DMS 273 treated with DMSO at 0.1 percent for 48 hours (cell line): ENCODE measurements around the gene COX4I1.
"Not testable (repeated sequence)": the region's sequence is repeated elsewhere in the genome, so short reads cannot be mapped to it uniquely, and the experiment has no call there.

Source experiments
- DNase-seq: peaks from one replicate; lab custom pipeline; 2025; lab: John Stamatoyannopoulos, UW

Gene COX4I1

DNA sequence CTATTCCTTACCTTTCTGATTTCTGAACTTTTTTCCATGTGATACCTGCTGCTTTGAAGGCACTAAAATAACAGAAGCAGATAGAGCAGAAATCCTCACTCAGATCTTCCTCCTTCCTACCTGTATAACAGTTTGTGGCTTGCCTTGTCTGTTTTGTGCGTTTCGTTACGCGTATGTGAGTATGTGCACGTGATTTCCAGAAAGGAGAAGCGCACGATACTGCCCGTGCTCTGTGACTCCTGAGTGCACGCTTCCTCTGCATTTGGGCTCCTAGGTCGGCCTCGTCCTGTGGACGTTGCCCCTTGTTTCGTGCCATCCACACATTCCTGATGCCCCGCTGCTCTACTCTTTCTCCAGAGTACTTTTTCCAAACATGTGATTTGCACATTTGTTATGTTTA lies 4.1 kb downstream of the COX4I1 start:
- DNase-seq, result no peak

DNA sequence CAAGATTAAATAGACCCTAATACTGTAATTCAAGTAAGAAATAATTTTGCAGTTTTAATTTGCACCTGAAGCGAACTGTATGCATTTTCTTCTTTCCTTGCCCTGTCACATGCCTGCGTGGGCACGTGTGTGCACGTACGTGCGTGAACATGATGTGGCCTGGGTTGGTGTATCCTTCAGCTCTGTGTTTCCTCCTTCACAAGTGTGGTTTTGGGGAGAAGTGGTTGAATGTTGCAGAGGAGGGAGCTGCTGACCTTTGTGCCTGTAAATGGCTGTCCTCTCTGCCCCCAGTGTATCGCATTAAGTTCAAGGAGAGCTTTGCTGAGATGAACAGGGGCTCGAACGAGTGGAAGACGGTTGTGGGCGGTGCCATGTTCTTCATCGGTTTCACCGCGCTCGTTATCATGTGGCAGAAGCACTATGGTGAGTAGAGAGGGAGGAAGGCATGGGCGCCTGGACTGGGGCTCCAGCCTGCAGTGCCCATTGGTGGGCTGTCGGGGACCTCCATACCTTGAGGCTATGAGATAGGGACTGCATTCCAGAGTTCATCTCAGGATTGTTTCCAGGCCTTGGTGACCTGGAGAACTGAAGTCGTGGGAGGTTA lies 6.0 kb downstream of the COX4I1 start:
- no peak for DNase-seq

DNA sequence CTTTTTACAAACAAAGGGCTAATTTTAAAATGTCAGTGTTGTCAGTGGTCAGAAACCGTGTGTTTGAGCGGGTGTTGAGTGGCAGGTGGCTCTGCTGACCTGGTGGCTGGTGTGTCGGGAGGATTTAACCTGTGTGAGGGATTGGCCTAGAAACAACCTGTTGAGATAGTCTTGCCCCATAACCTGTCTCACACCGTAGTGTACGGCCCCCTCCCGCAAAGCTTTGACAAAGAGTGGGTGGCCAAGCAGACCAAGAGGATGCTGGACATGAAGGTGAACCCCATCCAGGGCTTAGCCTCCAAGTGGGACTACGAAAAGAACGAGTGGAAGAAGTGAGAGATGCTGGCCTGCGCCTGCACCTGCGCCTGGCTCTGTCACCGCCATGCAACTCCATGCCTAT lies 7.0 kb downstream of the COX4I1 start:
- DNase-seq, result no peak

DNA sequence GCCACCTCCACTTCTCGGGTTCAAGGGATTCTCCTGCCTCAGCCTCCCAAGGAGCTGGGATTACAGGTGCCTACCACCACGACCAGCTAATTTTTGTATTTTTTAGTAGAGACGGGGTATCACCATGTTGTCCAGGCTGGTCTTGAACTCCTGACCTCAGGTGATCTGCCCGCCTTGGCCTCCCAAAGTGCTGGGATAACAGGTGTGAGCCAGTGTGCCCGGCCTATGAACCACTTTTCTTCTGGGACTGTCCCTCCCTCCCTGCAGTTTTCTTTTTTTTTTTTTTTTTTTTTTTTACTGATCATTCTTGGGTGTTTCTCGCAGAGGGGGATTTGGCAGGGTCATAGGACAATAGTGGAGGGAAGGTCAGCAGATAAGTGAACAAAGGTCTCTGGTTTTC lies 7.8 kb downstream of the COX4I1 start:
- DNase-seq, result not testable (repeated sequence)

DNA sequence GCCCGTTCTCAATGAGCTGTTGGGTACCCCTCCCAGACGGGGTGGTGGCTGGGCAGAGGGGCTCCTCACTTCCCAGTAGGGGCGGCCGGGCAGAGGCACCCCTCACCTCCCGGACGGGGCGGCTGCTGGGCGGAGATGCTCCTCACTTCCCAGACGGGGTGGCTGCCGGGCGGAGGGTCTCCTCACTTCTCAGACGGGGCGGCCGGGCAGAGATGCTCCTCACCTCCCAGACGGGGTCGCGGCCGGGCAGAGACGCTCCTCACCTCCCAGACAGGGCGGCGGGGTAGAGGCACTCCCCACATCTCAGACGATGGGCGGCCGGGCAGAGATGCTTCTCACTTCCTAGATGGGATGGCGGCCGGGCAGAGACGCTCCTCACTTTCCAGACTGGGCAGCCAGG lies 8.6 kb downstream of the COX4I1 start:
- not testable (repeated sequence) for DNase-seq

DNA sequence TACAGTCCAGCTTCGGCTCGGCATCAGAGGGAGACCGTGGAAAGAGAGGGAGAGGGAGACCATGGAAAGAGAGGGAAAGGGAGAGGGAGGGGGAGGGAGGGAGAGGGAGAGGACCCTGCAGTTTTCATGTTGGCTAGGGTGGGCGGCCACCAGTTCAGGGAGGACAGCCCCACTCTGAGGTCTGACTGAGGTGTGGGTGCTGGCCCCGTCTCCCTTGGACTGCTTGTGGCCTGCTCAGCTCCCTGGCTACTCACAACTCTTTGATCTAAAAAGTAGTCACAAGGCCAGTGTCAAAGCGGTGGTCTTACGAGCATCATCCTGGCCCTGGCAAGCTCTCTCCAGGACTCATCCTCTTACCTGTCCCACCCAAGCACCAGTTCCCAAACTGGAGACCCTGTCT lies 9.4 kb downstream of the COX4I1 start:
- no peak for DNase-seq

DNA sequence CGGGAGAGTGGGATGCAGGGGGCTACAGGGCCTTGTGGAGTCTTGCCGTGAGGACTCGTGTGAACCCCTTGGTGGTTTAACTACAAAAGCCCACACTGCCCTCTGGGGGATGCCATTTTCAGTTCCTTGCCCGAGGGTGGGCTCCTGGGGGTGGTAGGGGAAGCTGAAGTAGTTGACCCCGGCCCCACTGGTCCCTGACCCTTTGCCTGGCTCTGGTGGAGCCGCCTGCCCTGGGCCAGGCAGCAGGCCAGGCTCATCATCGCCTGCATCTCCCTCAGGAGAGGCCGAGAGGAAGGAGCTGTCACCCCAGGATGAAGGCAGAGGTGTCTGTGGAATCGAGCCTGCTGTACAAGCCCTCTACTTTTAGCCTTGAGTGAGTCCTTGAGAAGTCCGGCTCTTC lies 10.2 kb downstream of the COX4I1 start:
- no peak for DNase-seq

DNA sequence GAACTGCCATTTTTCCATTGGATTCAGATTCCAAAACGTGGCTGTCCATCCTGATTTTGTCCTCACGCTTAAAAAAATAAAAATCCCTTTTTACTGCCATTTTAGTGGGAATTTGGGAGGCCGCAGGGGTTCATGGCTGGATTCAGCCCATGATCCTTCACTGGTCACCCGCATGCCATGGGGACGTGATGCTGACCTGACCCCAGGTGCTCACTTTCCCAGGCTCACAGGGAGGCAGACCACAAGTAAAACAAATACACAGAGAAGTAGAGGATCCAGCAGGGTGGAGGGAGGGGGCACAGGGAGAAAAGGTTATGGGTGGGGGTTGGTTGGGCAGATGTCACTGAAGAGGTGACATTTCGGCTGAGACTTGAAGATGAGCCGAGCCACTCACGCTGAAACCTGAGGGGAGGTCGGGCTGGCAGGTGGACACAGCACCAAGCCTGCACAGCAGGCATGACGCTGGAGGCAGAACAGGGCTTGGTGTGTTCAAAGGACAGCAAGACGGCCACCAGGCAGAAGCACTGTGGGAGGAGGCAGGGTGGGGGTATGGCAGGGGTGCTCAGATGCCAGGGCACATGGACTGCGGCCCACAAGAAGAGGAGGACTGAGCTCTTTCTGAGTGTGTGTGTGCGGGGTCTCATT lies 10.7 kb downstream of the COX4I1 start:
- no peak for DNase-seq

DNA sequence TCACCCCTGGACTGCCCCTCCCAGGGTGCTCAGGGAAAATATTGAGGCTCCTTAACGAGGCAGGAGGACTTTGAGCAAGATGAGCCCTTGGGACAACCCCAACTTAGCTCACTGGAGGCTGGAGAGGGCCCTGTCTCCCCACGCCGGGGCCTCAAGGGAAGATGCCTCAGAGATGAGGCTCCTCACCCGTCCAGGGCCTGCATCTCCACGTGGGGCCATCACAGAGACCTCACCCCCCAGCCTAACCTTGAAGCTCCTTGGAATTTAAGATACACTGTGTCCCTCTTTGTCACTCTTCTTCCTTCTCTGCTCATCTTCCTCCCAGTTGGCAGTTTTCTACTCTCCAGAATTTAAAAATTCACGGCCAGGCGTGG lies 11.2 kb downstream of the COX4I1 start:
- DNase-seq, result no peak

DNA sequence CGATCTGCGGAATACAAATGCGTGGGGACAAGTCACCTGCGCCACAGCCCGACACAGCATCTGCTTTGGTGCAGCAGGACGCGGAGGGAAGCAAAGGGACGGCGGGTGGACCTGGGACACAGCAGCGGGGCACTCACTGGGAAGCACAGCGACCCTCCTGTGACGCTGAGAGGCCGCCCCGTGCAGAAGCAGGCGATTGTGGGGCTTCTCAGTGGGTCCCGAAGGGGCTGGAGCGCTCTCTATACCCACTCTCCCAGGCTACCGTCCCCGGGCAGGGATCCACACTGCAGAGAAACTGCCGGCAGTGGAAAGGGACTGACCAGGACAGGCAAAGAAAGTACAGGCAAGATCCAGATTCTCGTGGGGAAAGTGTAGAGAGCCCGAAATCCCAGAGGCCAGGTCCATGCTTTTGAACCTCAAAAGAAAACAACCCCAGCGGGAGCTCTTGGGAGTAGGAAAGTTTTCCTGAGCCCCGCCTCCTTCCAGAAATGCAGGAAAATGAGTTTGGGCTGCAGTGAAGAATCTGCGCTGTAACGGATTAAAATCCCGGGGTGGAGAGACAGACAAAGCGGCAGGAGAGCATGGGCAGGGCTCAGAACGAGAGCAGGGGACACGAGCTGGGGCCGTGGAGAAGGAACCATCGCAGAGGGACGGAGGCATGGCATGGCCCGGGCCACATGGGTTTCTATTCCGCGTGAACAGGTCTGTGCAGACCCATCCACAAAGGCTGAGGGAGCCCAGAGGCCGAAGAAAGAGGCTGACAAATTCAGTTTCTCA lies 12.7 kb downstream of the COX4I1 start:
- DNase-seq, result no peak

DNA sequence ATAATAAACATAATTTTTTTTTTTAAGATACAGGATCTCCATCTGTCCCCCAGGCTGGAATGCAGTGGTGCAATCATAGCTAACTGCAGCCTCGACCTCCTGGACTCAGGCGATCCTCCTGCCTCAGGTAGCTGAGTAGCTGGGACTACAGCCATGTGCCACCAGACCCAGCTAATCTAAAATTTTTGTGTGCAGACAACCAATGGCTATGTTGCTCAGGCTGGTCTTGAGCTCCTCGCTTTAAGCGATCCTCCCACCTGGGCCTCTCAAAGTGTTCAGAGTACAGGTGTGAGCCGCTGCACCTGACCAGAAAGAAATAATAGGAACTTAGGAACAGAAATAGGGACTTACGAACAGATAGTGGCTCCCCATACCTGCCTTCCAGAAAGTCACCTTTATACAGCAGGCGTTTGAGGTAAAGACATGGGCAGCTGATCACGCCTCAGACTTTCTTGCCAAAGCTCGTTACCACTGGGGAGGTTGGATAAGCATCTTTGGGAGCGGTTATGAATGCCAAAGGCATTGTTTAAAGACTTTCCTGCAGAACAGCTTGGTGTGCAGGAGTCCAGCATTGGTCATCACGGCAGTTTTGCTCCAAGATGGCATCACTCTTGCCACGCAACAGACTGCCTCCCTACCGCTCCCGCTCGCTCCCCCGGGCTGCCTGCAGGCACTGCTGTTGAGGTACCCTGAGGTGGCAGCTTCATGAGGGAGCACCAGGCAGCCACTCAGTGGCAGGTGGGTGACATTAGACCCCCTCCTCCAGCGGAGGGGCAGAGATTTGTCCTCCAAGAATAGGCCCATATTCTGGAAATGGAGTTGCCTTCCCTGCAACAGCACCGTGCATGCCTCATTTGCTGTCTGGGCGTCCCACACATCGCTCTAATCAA lies 13.6 kb downstream of the COX4I1 start:
- DNase-seq, result no peak

DNA sequence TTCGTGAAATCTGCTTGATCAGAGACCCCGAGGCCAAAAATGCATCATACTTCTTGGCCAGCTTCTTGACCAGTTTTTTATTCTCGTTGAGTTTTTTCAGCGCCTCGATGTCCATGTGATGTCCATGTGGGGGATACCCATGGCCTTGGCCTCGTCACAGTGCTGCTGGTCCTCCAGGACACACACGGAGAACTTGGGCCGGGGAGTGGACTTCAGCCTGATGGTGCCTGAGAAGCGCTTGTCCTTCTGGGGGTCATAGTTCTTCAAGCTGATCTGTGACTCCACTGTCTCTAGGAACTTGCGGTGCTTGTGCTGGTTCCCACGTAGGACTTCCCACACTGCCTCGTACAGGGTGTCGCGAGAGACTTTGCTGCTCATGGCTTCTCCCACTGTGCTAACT lies 16.7 kb downstream of the COX4I1 start:
- DNase-seq, result no peak

DNA sequence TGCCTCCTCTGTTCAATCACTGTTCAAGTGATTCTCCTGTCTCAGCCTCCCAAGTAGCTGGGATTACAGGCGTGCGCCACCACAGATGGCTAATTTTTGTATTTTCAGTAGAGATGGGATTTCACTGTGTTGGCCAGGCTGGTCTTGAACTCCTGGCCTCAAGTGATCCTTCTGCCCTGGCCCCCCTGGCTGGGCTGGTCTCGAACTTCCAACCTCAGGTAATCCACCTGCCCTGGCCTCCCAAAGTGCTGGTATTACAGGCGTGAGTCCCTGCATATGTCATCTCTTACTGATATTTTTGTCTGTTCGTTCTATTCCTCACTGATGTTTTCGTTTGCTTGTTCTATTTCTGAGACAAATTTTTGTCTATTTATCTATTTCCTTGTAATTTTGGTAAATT lies 17.7 kb downstream of the COX4I1 start:
- not testable (repeated sequence) for DNase-seq

DNA sequence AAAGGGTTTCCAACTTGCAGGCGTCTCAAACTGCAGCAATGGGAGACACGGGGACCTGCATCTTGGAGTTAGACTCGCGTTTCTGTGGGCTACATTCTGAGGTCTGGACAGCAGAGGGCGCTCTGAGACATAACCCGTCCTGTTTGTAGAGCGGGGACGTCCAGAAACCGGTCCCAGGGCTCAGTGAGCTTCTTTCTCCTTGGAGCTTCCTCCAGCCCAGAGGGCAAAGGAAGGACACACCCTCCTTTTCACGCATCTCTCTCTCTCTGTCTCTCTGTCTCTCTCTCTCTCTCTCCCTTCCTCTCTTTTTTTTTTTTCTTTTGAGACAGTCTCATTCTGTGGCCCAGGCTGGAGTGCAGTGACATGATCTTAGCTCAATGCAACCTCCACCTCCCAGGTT lies 19.8 kb downstream of the COX4I1 start:
- DNase-seq, result peak; percentile 52

DNA sequence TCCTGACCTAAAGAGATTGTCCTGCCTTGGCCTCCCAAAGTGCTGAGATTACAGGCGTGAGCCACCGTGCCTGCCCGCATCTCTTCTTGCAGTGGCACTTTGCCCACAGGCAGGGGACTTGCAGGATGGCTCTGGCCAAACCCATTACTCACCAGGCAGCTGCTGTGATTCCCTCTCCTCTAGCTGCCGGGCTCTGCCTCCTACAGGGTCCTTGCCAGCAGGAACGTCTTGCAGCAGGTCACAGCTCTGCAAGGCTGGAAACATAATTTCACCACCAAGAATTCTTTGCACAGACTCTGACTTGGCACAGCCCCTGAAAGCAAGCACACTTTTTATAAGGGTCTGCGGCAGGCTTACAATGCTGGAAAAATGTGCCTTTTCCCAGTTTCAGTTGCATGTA lies 20.3 kb downstream of the COX4I1 start:
- no peak for DNase-seq

DNA sequence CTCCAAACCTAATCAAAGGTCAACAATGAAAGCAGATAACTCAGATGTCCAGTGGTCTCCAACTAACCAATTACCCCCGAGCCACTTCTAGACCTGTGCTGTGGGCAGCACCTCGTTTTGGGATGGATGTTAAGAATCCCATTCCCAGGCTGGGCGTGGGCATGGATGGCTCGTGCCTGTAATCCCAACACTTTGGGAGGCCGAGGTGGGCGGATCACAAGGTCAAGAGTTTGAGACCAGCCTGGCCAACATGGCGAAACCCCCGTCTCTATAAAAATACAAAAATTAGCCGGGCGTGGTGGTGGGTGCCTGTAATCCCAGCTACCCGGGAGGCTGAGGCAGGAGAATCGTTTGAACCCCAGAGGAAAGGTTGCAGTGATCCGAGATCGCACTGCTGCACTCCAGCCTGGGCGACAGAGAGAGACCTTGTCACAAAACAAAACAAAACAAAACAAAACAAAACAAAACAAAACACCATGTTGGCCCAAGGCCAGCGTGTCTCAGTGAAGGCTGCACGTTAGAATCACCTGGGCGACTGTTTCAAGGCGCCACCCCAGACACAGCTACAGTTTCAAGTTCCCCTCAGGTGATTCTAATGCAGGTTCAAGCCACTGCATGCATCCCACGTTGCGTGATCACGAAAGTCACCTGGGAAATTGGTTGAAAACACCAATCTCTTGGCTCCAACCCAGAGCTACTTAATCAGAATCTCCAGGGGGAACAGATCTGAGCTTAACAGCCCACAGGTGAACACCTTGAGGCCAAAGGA lies 21.3 kb downstream of the COX4I1 start:
- DNase-seq, result no peak

DNA sequence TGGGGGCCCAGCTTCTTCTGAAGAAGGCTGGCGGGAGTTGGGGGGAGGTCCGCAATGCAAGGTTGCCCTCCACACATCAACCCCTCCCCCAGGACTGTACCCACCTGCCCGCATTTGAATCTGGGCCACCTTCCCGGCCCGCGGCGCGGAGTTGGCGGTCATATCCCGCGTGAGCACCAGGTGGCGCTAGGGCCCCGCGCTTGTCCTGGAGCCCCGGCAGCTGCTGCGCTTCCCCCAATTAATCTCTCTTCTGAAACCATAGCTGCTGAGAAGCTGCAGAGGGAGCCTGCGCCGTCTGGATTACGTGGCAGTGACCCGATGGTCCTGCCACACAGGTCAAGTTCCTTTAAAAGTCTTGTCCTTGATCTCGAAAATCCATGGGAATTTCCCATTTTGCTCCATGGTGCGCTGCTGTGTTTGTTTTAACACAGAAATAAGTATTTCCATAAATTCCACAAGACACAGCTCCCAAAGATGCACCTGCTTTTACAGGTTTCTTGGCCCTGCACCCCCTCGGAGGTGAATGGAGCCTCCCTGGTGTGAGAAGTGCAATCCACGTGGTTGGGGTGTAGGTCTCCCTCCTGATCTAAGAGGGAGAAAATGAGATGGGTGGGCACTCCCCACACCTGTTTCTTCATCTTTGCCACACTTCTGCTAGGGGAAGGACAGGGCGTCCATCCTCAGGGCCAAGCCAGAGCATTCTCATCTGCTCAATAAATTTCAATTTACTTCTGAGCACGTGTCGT lies 22.1 kb downstream of the COX4I1 start:
- DNase-seq, result peak; percentile 18

DNA sequence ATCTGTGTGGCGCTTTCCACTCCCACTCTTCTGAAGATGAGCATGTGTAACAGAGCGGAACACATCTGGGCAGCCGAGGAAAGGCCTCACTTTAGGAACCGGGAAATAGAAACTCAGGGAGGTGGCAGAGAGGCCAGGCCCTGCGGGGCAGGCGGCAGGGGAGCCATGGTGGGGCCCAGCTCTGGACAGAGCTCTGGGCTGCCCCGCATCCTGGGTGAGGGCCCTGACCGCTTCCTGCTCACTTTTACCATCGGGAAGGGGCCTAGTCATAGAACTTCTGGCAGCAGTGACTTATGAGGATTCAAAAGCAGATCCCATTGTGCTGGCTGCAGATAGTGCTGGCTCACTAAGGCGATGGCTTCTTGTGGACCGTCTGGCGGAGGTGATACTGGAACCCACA lies 22.6 kb downstream of the COX4I1 start:
- DNase-seq, result no peak

DNA sequence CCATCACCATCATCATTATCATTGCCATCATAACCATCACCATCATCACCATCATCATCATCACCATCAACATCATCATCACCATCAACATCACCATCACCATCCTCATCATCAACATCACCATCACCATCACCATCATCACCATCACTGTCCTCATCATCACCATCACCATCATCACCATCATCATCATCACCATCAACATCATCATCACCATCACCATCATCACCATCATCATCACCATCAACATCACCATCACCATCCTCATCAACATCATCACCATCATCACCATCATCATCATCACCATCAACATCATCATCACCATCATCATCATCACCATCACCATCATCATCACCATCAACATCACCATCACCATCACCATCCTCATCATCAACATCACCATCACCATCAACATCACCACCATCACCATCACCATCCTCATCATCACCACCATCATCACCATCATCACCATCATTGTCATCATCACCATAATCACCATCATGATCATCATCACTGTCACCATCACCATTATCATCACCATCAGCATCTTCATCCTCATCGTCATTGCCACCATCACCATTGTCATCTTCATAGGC lies 23.9 kb downstream of the COX4I1 start:
- no peak for DNase-seq
